Lower leg skin (tissue), 4 donors: Measurements from ENCODE around the gene TBC1D7. TPM values are rescaled to one million over a fixed set of nuclear protein-coding genes. Genes with fewer than 3 reads are reported as not detected.

Experiments
- DNase-seq, 2 donors: peaks; one replicate each; pipeline ENCODE4 v3.0.0-alpha.2; 2019; ENCODE audit warnings: low spot score in 2 of 2
- H3K4me3 ChIP-seq: fragments of 200-600 bp; sonication (generic); 2 replicates; pipeline ENCODE4 v1.5.1; 2017; ENCODE audit warnings: mild to moderate bottlenecking, low read depth; ENCODE audit not compliant: poor library complexity, severe bottlenecking
- POLR2A ChIP-seq, 2 donors: fragments of 450-650 bp; IDR thresholded peaks; one replicate each; pipeline ENCODE4 v1.6.1; 2016 to 2017; ENCODE audit warnings: antibody characterized with exemption in 2 of 2, mild to moderate bottlenecking in 1 of 2, moderate library complexity in 1 of 2
- WGBS, 2 donors: methylation state at CpG; one replicate each; pipeline ENCODE4 v1.1.5; 2018; 5-methylcytosine and 5-hydroxymethylcytosine counted together
- intact Hi-C: fragments of 100-400 bp; cut with DNase I; formaldehyde crosslinking; loops from one replicate; pipeline ENCODE4 v1.15.0; 2023; ENCODE audit warnings: low total_unique reads
- total RNA-seq, 4 donors: library from RNA; depleted of rRNA; stranded (reverse); fragments of >200 nt; gene quantifications; one replicate each; pipeline ENCODE4 v1.1.0, GENCODE V29; 2016
- TF ChIP-seq, protein P1 (sequence below), 3 donors: fragments of 450-650 bp; IDR thresholded peaks; one replicate each; pipeline ENCODE4 v1.5.1; 2016; ENCODE audit warnings: antibody characterized with exemption in 3 of 3, mild to moderate bottlenecking in 3 of 3, moderate library complexity in 2 of 3

The TBC1D7 gene
- total RNA-seq, 4 donors from 2014 or later, result 8.2 to 15.7 (median 14.3) TPM

DNA sequence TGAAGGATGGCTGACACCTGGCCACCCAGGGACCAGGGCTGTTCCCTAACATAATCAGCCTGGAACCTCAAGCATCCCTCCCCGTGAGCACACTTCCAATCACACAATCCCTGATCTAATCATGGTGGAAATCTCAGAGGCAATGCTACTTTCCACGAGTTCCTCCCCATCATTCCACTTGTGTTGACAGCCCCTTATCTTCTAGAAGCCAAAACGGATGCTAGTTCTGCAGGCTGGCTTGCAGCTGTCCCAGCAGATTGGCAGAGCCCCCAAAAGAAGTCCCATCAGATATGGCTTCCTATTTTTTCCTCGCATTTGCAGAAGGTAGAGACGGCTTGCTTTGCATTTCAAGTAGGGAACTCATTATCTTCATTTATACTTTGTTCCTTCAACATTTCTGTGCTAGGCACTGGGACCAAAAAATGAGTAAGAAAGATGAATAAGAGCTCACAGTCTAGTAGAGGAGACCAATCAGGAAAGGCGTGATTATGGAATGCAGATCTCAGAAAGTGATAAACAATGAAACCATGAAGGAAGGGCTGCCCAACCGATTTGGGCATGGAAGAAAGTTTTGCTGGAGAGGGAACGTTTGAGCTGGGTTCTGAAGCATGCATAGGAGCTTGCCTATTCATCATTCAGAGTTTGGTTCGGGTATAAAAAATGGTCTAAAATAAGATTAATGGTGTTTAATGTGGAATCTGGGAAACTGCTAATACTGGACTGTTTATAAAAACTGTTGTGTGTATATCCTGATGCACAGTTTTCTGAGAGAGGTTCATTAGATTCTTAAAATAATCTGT, 44.6 kb upstream of the TBC1D7 start:
- 63 to 65% methylated on average over 9 of the region's 9 CpGs for WGBS, 2 donors
- no peak overlapping the region for H3K4me3 ChIP-seq
- TF ChIP-seq POLR2A (IDR thresholded peaks at IDR 0.05), result no peak
- TF ChIP-seq, protein P1, sequence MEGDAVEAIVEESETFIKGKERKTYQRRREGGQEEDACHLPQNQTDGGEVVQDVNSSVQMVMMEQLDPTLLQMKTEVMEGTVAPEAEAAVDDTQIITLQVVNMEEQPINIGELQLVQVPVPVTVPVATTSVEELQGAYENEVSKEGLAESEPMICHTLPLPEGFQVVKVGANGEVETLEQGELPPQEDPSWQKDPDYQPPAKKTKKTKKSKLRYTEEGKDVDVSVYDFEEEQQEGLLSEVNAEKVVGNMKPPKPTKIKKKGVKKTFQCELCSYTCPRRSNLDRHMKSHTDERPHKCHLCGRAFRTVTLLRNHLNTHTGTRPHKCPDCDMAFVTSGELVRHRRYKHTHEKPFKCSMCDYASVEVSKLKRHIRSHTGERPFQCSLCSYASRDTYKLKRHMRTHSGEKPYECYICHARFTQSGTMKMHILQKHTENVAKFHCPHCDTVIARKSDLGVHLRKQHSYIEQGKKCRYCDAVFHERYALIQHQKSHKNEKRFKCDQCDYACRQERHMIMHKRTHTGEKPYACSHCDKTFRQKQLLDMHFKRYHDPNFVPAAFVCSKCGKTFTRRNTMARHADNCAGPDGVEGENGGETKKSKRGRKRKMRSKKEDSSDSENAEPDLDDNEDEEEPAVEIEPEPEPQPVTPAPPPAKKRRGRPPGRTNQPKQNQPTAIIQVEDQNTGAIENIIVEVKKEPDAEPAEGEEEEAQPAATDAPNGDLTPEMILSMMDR (IDR thresholded peaks at IDR 0.05), result no peak
- intact Hi-C loops, result no loop called here
- DNase-seq, result no peak

DNA sequence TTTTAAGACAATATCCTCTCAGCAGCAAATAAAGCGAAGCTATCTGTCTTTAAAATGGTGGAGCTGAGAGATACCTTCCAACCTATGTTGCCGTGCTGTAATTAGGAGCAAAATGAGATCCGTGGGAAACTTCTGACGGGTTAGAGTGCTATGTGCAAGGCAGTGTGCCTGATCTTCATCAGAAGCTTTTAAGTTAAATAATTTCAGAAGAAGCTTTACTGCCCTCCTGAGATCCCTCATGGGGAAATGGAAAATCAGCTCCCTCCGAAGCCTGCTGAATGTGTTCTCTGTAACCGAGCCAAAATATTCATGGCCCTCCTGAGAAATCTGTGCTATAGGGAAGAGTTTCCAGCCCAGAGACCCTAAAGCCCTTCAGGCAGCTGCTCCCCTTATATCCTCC, 43.7 kb upstream of the TBC1D7 start:
- intact Hi-C loops, result no loop called here
- WGBS, 2 donors, result 72 to 79% methylated on average over 6 of the region's 6 CpGs
- no peak for DNase-seq
- H3K4me3 ChIP-seq, result no peak overlapping the region
- TF ChIP-seq, protein P1 (IDR thresholded peaks at IDR 0.05), result no peak
- no peak for TF ChIP-seq POLR2A (IDR thresholded peaks at IDR 0.05)

DNA sequence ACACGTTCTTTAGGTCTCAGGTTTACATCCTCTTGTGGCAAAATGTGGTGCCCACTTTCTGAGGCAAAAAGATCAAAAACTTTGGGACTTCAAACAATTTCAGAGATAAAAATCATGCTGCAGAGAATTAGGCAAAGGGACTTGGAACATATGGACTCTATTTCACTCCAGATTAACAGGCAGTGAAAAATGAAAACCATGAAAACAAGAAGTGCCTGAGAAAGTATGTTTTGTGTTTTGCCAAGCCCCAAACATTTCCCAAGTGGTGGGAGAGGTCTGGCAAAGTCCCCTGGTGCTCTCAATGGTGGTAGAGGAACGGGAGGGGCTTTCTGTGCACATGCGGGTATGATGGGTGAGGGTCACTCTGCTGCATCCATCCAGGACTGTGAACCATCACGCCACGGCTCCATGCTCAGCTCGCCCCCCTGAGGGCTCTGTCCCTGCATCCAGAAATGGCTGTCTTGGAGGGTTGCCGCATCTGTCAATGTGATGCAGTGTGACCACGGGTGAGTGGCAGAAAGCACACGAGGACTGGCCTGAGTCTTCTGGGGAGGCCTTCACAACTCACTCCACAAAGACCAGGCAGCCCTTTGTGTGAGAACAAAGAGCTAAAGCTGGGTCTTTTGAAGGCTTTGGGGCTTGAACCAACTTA, 43.2 kb upstream of the TBC1D7 start:
- TF ChIP-seq, protein P1 (IDR thresholded peaks at IDR 0.05), result no peak
- TF ChIP-seq POLR2A (IDR thresholded peaks at IDR 0.05), result no peak
- intact Hi-C loops, result no loop called here
- 68 to 70% methylated on average over 9 of the region's 9 CpGs for WGBS, 2 donors
- DNase-seq, result no peak
- no peak overlapping the region for H3K4me3 ChIP-seq

DNA sequence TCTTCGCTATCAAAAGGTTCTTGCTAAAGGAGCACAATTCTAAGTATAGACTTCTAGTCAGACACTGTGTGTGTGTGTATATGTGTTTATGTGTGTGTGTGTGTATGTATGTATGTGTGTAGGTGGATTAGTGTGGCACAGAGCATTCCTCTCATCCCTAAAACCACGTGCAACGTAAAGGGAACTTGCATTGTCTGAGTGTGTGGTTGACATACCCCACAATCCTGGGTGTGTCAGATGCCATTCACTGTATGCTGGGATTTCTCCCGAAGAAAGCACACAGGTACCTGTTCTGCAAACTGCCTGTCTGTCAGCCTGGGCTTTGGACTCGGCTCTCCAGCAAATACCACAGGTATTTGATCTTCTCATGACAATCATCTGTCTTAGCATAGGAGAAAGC, 42.3 kb upstream of the TBC1D7 start:
- intact Hi-C loops, result no loop called here
- no peak for TF ChIP-seq POLR2A (IDR thresholded peaks at IDR 0.05)
- TF ChIP-seq, protein P1 (IDR thresholded peaks at IDR 0.05), result no peak
- 81 to 84% methylated on average over 5 of the region's 5 CpGs for WGBS, 2 donors
- no peak overlapping the region for H3K4me3 ChIP-seq
- no peak for DNase-seq

DNA sequence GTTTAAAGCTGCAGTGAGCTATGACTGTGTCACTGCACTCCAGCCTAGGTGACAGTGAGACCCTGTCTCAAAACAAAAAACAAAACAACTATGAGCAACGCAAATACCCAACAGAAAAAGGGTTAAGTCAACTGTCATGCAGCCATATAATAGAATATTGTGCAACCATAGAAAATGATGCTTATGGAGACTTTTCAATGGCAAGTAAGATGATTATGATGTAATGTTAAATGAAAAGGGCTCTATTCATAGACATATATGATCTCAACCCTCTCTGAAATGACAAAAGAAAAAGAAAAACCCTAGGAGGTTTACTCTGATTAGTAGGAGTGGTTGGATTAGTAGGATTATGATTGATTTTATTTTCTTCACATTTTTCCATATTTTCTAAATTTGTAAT, 41.3 kb upstream of the TBC1D7 start:
- intact Hi-C loops, result no loop called here
- no peak overlapping the region for H3K4me3 ChIP-seq
- DNase-seq, result no peak
- TF ChIP-seq, protein P1 (IDR thresholded peaks at IDR 0.05), result no peak
- no peak for TF ChIP-seq POLR2A (IDR thresholded peaks at IDR 0.05)
- 0% methylated on average over 1 of the region's 1 CpG for WGBS, 2 donors
